ENCODE results near the gene DDTL.
"Not testable (repeated sequence)": the region's sequence is repeated elsewhere in the genome, so short reads cannot be mapped to it uniquely, and the experiment has no call there.

The DDTL gene

GRCh38 chr22:23970816-23971486, 4.3 kb downstream of the DDTL start:
- no peak overlapping the region for H3K4me3 ChIP-seq (ENCODE audit: low read depth, low read length)
- no peak for TF ChIP-seq CTCF (IDR thresholded peaks at IDR 0.05; ENCODE audit: low read depth, low read length)
- no peak for DNase-seq (ENCODE audit: low read depth, low spot score)
- in situ Hi-C loops (cut with HindIII; ENCODE audit: low sequenced_read_pairs): no loop called here

GRCh38 chr22:23971927-23972326, 5.2 kb downstream of the DDTL start:
- H3K4me3 ChIP-seq (ENCODE audit: low read depth, low read length); in situ Hi-C loops (cut with HindIII; ENCODE audit: low sequenced_read_pairs); DNase-seq (ENCODE audit: low read depth, low spot score): not testable (repeated sequence)

GRCh38 chr22:23974345-23974744, 7.7 kb downstream of the DDTL start, which contains the start of gene DDT:
TSS of gene DDT (minus strand) at chr22:23974441. CDS start at chr22:23974414, 27 bp downstream.
- H3K4me3 ChIP-seq (ENCODE audit: low read depth, low read length); in situ Hi-C loops (cut with HindIII; ENCODE audit: low sequenced_read_pairs): not testable (repeated sequence)

GRCh38 chr22:23974836-23975352, 8.2 kb downstream of the DDTL start:
- DNase-seq (ENCODE audit: low read depth, low spot score); in situ Hi-C loops (cut with HindIII; ENCODE audit: low sequenced_read_pairs); H3K4me3 ChIP-seq (ENCODE audit: low read depth, low read length): not testable (repeated sequence)

More at GRCh38 chr22:23974345-23974744, 7.7 kb downstream of the DDTL start, which contains the start of gene DDT:
- DNase-seq (ENCODE audit: low read depth, low spot score): not testable (repeated sequence)

- H3K4me3 ChIP-seq (ENCODE audit: low read depth, low read length); in situ Hi-C loops (cut with HindIII; ENCODE audit: low sequenced_read_pairs); DNase-seq (ENCODE audit: low read depth, low spot score): not testable (repeated sequence)
Measured at GRCh38 chr22:23977304-23977703, 10.6 kb downstream of the DDTL start.

- H3K4me3 ChIP-seq (ENCODE audit: low read depth, low read length); in situ Hi-C loops (cut with HindIII; ENCODE audit: low sequenced_read_pairs); DNase-seq (ENCODE audit: low read depth, low spot score): not testable (repeated sequence)
Measured at GRCh38 chr22:23979557-23980240, 13.0 kb downstream of the DDTL start, which contains the start of gene GSTT2. TSS of gene GSTT2 (plus strand) at chr22:23980134.

GRCh38 chr22:23980567-23980966, 13.9 kb downstream of the DDTL start:
- DNase-seq (ENCODE audit: low read depth, low spot score); in situ Hi-C loops (cut with HindIII; ENCODE audit: low sequenced_read_pairs); H3K4me3 ChIP-seq (ENCODE audit: low read depth, low read length): not testable (repeated sequence)

- peak; percentile 55 for TF ChIP-seq CTCF (IDR thresholded peaks at IDR 0.05; ENCODE audit: low read depth, low read length)
- H3K4me3 ChIP-seq (ENCODE audit: low read depth, low read length): no peak overlapping the region
- in situ Hi-C loops (cut with HindIII; ENCODE audit: low sequenced_read_pairs): no loop called here
- peak; percentile 11 for DNase-seq (ENCODE audit: low read depth, low spot score)
Measured at GRCh38 chr22:23984430-23984829, 17.7 kb downstream of the DDTL start.

- DNase-seq (ENCODE audit: low read depth, low spot score); in situ Hi-C loops (cut with HindIII; ENCODE audit: low sequenced_read_pairs); H3K4me3 ChIP-seq (ENCODE audit: low read depth, low read length): not testable (repeated sequence)
Measured at GRCh38 chr22:23986089-23986488, 19.4 kb downstream of the DDTL start.

- in situ Hi-C loops (cut with HindIII; ENCODE audit: low sequenced_read_pairs): not testable (repeated sequence)
Measured at GRCh38 chr22:23986538-23987178, 20.0 kb downstream of the DDTL start.

GRCh38 chr22:23989583-23990244, 23.0 kb downstream of the DDTL start:
- H3K4me3 ChIP-seq (ENCODE audit: low read depth, low read length); in situ Hi-C loops (cut with HindIII; ENCODE audit: low sequenced_read_pairs): not testable (repeated sequence)
- DNase-seq (ENCODE audit: low read depth, low spot score): peak; percentile 10

More at GRCh38 chr22:23986538-23987178, 20.0 kb downstream of the DDTL start:
- DNase-seq (ENCODE audit: low read depth, low spot score); H3K4me3 ChIP-seq (ENCODE audit: low read depth, low read length): not testable (repeated sequence)

- in situ Hi-C loops (cut with HindIII; ENCODE audit: low sequenced_read_pairs); DNase-seq (ENCODE audit: low read depth, low spot score); H3K4me3 ChIP-seq (ENCODE audit: low read depth, low read length): not testable (repeated sequence)
Measured at GRCh38 chr22:23993080-23993479, 26.4 kb downstream of the DDTL start.

- H3K4me3 ChIP-seq (ENCODE audit: low read depth, low read length); DNase-seq (ENCODE audit: low read depth, low spot score); in situ Hi-C loops (cut with HindIII; ENCODE audit: low sequenced_read_pairs): not testable (repeated sequence)
Measured at GRCh38 chr22:23993581-23994177, 27.0 kb downstream of the DDTL start.

All from astrocyte of the spinal cord (primary cell).